H9 (cell line): ENCODE results near the gene ATP8A1. TPM values are rescaled to one million over a fixed set of nuclear protein-coding genes. Genes with fewer than 3 reads are reported as not detected.

ENCODE experiments used
- DNase-seq: peaks from one replicate; pipeline ENCODE4 v3.0.0-alpha.2; 2017
- H2AFZ ChIP-seq: one replicate; pipeline ENCODE4 v1.6.1; 2013; ENCODE audit warnings: mild to moderate bottlenecking, low read length, control low read depth, moderate library complexity
- H2AK5ac ChIP-seq: 2 replicates; pipeline ENCODE4 v1.6.1; 2013; ENCODE audit warnings: low read length, control low read depth, mixed read lengths; ENCODE audit not compliant: insufficient read length
- H2BK120ac ChIP-seq: one replicate; pipeline ENCODE4 v1.6.1; 2013; ENCODE audit warnings: low read depth, mild to moderate bottlenecking, low read length, control low read depth, inconsistent platforms; ENCODE audit not compliant: poor library complexity, severe bottlenecking
- H2BK12ac ChIP-seq: 2 replicates; pipeline ENCODE4 v1.6.1; 2013; ENCODE audit warnings: low read length, control low read depth, mixed read lengths, low read depth; ENCODE audit not compliant: insufficient read length
- H2BK15ac ChIP-seq: 2 replicates; pipeline ENCODE4 v1.6.1; 2013; ENCODE audit warnings: low read depth, low read length, control low read depth
- H2BK20ac ChIP-seq: one replicate; pipeline ENCODE4 v1.6.1; 2013; ENCODE audit warnings: low read depth, mild to moderate bottlenecking, low read length, control low read depth, inconsistent platforms; ENCODE audit not compliant: poor library complexity, severe bottlenecking
- H2BK5ac ChIP-seq: 2 replicates; pipeline ENCODE4 v1.6.1; 2013; ENCODE audit warnings: low read length, control low read depth, mixed read lengths; ENCODE audit not compliant: insufficient read length
- H3K14ac ChIP-seq: 2 replicates; pipeline ENCODE4 v1.6.1; 2013; ENCODE audit warnings: low read length, control low read depth; ENCODE audit not compliant: insufficient read depth
- H3K18ac ChIP-seq: 2 replicates; pipeline ENCODE4 v1.6.1; 2013; ENCODE audit warnings: low read depth, mild to moderate bottlenecking, mixed read lengths, low read length, control low read depth; ENCODE audit not compliant: insufficient read length
- H3K23ac ChIP-seq: 2 replicates; pipeline ENCODE4 v1.6.1; 2013; ENCODE audit warnings: low read length, control low read depth, mixed read lengths, low read depth; ENCODE audit not compliant: insufficient read length
- H3K23me2 ChIP-seq: 2 replicates; pipeline ENCODE4 v1.6.1; 2013; ENCODE audit warnings: low read depth, mild to moderate bottlenecking, mixed read lengths, low read length, control low read depth; ENCODE audit not compliant: insufficient read length, poor library complexity, severe bottlenecking
- H3K27ac ChIP-seq: 2 replicates; pipeline ENCODE4 v1.5.1; 2013; ENCODE audit warnings: low read length, control low read depth, mixed read lengths, low read depth; ENCODE audit not compliant: insufficient read length
- H3K27me3 ChIP-seq: 2 replicates; pipeline ENCODE4 v1.6.1; 2013; ENCODE audit warnings: low read length, control low read depth, inconsistent platforms; ENCODE audit not compliant: insufficient read depth
- H3K4ac ChIP-seq: 2 replicates; pipeline ENCODE4 v1.6.1; 2013; ENCODE audit warnings: low read depth, mild to moderate bottlenecking, control low read depth, inconsistent platforms, low read length, moderate library complexity
- H3K4me1 ChIP-seq: 2 replicates; pipeline ENCODE4 v1.6.1; 2013; ENCODE audit warnings: low read length, control low read depth, inconsistent platforms; ENCODE audit not compliant: insufficient read depth
- H3K4me2 ChIP-seq: 2 replicates; pipeline ENCODE4 v1.6.1; 2013; ENCODE audit warnings: low read length, control low read depth, mixed read lengths; ENCODE audit not compliant: insufficient read length, insufficient read depth
- H3K56ac ChIP-seq: 2 replicates; pipeline ENCODE4 v1.6.1; 2013; ENCODE audit warnings: low read depth, mild to moderate bottlenecking, mixed read lengths, low read length, control low read depth; ENCODE audit not compliant: insufficient read length
- H3K79me1 ChIP-seq: 2 replicates; pipeline ENCODE4 v1.6.1; 2013; ENCODE audit warnings: low read depth, mild to moderate bottlenecking, moderate library complexity, low read length, control low read depth, inconsistent platforms; ENCODE audit not compliant: insufficient read depth, poor library complexity, severe bottlenecking
- H3K79me2 ChIP-seq: 2 replicates; pipeline ENCODE4 v1.6.1; 2013; ENCODE audit warnings: low read length, control low read depth, inconsistent platforms; ENCODE audit not compliant: insufficient read depth
- H3K9ac ChIP-seq: 2 replicates; pipeline ENCODE4 v1.6.1; 2013; ENCODE audit warnings: low read length, control low read depth, mixed read lengths; ENCODE audit not compliant: insufficient read length; ENCODE audit errors: extremely low read depth
- H3K9me3 ChIP-seq: one replicate; pipeline ENCODE4 v1.6.1; 2013; ENCODE audit warnings: low read depth, low read length, inconsistent platforms; ENCODE audit not compliant: control insufficient read depth
- H3T11ph ChIP-seq: one replicate; pipeline ENCODE4 v1.6.1; 2013; ENCODE audit warnings: mild to moderate bottlenecking, low read length, control low read depth, inconsistent platforms
- H4K20me1 ChIP-seq: one replicate; pipeline ENCODE4 v1.6.1; 2013; ENCODE audit not compliant: control insufficient read depth, insufficient read length, insufficient read depth
- H4K5ac ChIP-seq: 2 replicates; pipeline ENCODE4 v1.6.1; 2013; ENCODE audit warnings: low read depth, mild to moderate bottlenecking, mixed read lengths, low read length, control low read depth; ENCODE audit not compliant: insufficient read length
- H4K8ac ChIP-seq: replicated peaks from 2 replicates; pipeline ENCODE4 v1.6.1; 2013; ENCODE audit warnings: low read length, control low read depth, mixed read lengths, low read depth; ENCODE audit not compliant: insufficient read length
- H4K91ac ChIP-seq: 2 replicates; pipeline ENCODE4 v1.6.1; 2013; ENCODE audit warnings: low read depth, mild to moderate bottlenecking, moderate library complexity, mixed read lengths, low read length, control low read depth; ENCODE audit not compliant: insufficient read length
- H3K27ac Mint-ChIP-seq, 3 experiments: 2 replicates in 2 of 3; 3 replicates in 1 of 3; pipeline ENCODE4 v1.8.0; 2020 to 2021; ENCODE audit warnings: mixed read lengths in 3 of 3, mild to moderate bottlenecking in 1 of 3, moderate library complexity in 1 of 3
- H3K27me3 Mint-ChIP-seq: 2 replicates; pipeline ENCODE4 v1.8.0; 2021; ENCODE audit warnings: low read depth, mild to moderate bottlenecking, moderate library complexity, mixed read lengths
- H3K36me3 Mint-ChIP-seq, 3 experiments: 2 replicates in 2 of 3; 3 replicates in 1 of 3; pipeline ENCODE4 v1.8.0; 2020 to 2021; ENCODE audit warnings: low read depth in 3 of 3, mixed read lengths in 3 of 3; ENCODE audit not compliant: insufficient read depth in 1 of 3
- H3K4me1 Mint-ChIP-seq, 2 experiments: 2 replicates each; pipeline ENCODE4 v1.8.0; 2020; ENCODE audit warnings: mixed read lengths in 2 of 2
- H3K4me3 Mint-ChIP-seq, 2 experiments: 2 replicates in 1 of 2; 3 replicates in 1 of 2; pipeline ENCODE4 v1.8.0; 2020 to 2021; ENCODE audit warnings: mild to moderate bottlenecking in 2 of 2, mixed read lengths in 2 of 2, moderate library complexity in 1 of 2
- H3K9me3 Mint-ChIP-seq, 2 experiments: 2 replicates in 1 of 2; 3 replicates in 1 of 2; pipeline ENCODE4 v1.8.0; 2020; ENCODE audit warnings: mild to moderate bottlenecking in 2 of 2, mixed read lengths in 2 of 2, moderate library complexity in 1 of 2
- WGBS: extraction: QIAGEN DNeasy Blood & Tissue Kit; methylation state at CpG from one replicate; pipeline ENCODE4 v1.1.7; 2013; ENCODE audit warnings: missing lambda C conversion rate, low lambda C conversion rate, mixed read lengths; ENCODE audit not compliant: insufficient read length; ENCODE audit errors: extremely low coverage; 5-methylcytosine and 5-hydroxymethylcytosine counted together
- total RNA-seq: library from RNA; stranded (reverse); gene quantifications from 2 replicates; pipeline ENCODE4 v1.2.1, GENCODE V29; 2021
- TF ChIP-seq, protein P1 (sequence below): fragments of 200-600 bp; sonication (generic); conservative IDR thresholded peaks from 3 replicates; pipeline ENCODE4 v1.8.0; 2021; ENCODE audit warnings: antibody characterized with exemption, mild to moderate bottlenecking

The ATP8A1 gene
- total RNA-seq, 1 experiment from 2014 or later = 5.1 TPM

DNA sequence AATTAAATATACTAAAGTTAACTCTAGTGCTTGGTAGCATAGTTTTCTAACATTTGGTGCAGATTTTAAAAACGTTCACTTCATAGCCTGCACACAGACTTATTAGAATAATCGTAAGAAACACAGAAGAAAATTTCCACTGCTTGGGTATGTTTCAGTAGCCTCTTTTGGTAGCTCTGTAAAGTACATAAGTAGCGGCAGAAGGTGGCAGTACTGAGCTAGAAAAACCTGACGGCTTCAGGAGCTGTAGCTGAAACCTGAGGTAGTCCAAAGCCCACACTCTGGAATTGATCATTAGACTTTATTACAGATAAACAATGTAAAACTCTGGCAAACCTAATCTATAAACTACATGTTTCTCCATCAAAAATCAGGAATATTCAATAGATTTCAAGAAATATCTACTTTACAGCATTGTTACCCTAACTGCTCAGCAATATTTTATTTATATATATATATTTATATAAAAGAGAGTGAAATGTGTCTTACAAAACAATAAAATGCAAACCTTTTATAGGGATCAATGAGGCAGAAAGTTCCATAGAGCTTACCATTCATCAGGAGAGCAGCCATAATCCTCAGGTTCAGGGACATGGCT is 88.2 kb downstream of the ATP8A1 start:
- no peaks in the 10 kb centered on the region for H3K23me2 ChIP-seq
- H2BK20ac ChIP-seq = no peak overlapping the region
- no peaks in the 10 kb centered on the region for H3K27me3 Mint-ChIP-seq
- no peak overlapping the region for H2BK15ac ChIP-seq
- DNase-seq = peak; percentile 55
- H3K9ac ChIP-seq = no peak overlapping the region
- H4K5ac ChIP-seq = no peak overlapping the region
- H4K20me1 ChIP-seq = no peaks in the 10 kb centered on the region
- no peak overlapping the region for H3K23ac ChIP-seq
- no peak overlapping the region for H3K18ac ChIP-seq
- no peaks in the 10 kb centered on the region for H3K4me1 Mint-ChIP-seq
- H3K9me3 Mint-ChIP-seq = no peaks in the 10 kb centered on the region; a peak in 1 of 5 replicates
- H3K4ac ChIP-seq = no peak overlapping the region
- H3K36me3 Mint-ChIP-seq = peaks cover 0 to 6% (median 5%) of the 10 kb centered on the region in 3 experiments; a peak in 3 of 7 replicates
- no peak overlapping the region for H4K91ac ChIP-seq
- H3K9me3 ChIP-seq = no peaks in the 10 kb centered on the region
- H2BK12ac ChIP-seq = no peak overlapping the region
- H3T11ph ChIP-seq = no peak overlapping the region
- H2BK5ac ChIP-seq = no peak overlapping the region
- no peak overlapping the region for H2BK120ac ChIP-seq
- H3K27ac ChIP-seq = no peak overlapping the region
- H3K27ac Mint-ChIP-seq = no peak overlapping the region
- WGBS = no CpG with 5 or more reads among the region's 4 CpGs
- no peak overlapping the region for H3K56ac ChIP-seq
- H2AK5ac ChIP-seq = no peak overlapping the region
- no peaks in the 10 kb centered on the region for H3K27me3 ChIP-seq
- H4K8ac ChIP-seq = no peak overlapping the region
- H2AFZ ChIP-seq = no peak overlapping the region
- no peak overlapping the region for H3K4me3 Mint-ChIP-seq
- H3K79me2 ChIP-seq = no peaks in the 10 kb centered on the region
- no peaks in the 10 kb centered on the region for H3K79me1 ChIP-seq
- H3K4me1 ChIP-seq = no peaks in the 10 kb centered on the region
- H3K4me2 ChIP-seq = no peak overlapping the region
- no peak overlapping the region for H3K14ac ChIP-seq
- TF ChIP-seq, protein P1, sequence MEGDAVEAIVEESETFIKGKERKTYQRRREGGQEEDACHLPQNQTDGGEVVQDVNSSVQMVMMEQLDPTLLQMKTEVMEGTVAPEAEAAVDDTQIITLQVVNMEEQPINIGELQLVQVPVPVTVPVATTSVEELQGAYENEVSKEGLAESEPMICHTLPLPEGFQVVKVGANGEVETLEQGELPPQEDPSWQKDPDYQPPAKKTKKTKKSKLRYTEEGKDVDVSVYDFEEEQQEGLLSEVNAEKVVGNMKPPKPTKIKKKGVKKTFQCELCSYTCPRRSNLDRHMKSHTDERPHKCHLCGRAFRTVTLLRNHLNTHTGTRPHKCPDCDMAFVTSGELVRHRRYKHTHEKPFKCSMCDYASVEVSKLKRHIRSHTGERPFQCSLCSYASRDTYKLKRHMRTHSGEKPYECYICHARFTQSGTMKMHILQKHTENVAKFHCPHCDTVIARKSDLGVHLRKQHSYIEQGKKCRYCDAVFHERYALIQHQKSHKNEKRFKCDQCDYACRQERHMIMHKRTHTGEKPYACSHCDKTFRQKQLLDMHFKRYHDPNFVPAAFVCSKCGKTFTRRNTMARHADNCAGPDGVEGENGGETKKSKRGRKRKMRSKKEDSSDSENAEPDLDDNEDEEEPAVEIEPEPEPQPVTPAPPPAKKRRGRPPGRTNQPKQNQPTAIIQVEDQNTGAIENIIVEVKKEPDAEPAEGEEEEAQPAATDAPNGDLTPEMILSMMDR = peak; percentile 83
